Measurements from ENCODE around the gene HJV.

Gene HJV

DNA sequence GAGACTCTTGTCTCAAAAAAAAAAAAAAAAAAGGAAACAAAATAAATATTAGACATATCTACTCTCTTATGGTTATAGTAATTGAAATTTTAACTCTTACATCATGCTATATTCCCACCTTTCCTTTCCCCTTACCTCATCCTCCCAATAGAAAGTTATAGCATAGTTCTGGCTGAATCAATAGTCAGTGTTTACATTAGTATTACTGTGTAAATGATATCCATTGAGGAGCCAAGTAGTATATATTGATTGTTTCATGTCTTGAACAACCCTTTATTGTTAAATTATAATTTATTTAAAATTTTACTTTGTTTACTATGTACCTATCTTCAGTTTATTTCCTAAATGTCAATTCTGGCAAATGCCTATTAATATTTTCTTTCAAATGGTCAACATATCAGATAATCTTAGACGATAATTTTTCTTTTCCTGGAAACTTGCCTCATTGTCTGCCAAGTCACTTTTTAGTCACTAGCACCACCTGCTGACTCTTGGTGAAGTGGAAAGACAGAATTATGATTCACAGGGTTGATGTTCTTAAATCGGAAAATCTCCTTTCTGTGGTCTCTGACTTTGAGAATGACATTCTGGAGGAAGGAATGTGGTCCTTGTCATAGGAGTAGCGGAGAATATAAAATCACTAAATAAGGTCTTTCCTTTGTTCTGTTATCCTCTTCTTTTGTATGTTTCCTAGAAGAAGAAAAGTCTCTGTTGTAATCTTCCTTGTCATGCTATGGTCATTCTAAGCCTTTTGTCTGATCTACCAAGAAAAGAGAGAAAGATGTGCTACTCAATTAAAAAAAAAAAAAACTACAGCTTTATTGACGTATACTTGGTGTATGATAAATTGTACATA, 8.6 kb downstream of the HJV start:
- no peak for DNase-seq (ENCODE audit: extremely low read depth, low read depth)
- peak; percentile 79 for TF ChIP-seq CTCF (IDR thresholded peaks at IDR 0.05; ENCODE audit: low read depth, low read length)

GRCh38 chr1:146010126-146010738, 11.3 kb downstream of the HJV start:
- TF ChIP-seq CTCF (IDR thresholded peaks at IDR 0.05; ENCODE audit: low read depth, low read length), result no peak
- DNase-seq (ENCODE audit: extremely low read depth, low read depth), result no peak

DNA sequence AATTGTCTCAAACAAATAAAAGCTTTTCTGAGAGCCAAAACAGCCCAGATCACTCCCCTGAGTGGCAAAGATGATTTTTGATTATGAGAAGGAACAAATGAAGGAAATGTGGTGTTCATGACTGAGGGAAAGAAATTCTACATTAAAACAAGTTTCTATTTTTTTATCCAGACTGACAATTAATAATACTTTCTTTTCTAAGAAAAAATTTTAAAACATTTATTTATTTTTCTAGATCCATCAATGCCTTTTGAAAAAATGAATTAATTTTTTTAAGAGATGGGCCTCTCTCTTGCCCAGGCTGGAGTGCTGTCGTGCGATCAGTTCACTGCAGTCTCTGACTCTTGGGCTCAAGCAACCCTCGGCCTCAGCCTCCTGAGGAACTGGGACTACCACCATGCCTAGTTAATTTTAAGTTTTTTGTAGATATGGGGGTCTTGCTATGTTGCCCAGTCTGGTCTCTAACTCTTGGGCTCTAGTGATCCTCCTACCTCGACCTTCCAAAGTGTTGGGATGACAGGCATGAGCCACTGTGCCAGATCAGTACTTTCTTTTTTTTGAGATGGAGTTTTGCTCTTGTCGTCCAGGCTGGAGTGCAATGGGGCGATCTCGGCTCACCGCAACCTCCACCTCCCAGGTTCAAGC, 13.9 kb downstream of the HJV start:
- TF ChIP-seq CTCF (IDR thresholded peaks at IDR 0.05; ENCODE audit: low read depth, low read length), result no peak

GRCh38 chr1:146001709-146002108, 19.8 kb downstream of the HJV start:
- no peak for TF ChIP-seq CTCF (IDR thresholded peaks at IDR 0.05; ENCODE audit: low read depth, low read length)
- no peak for DNase-seq (ENCODE audit: extremely low read depth, low read depth)

More for the DNA sequence above, 13.9 kb downstream of the HJV start:
- no peak for DNase-seq (ENCODE audit: extremely low read depth, low read depth)

GRCh38 chr1:145999321-146000024, 22.1 kb downstream of the HJV start:
- no peak for DNase-seq (ENCODE audit: extremely low read depth, low read depth)

GRCh38 chr1:145997718-145998023, 23.9 kb downstream of the HJV start:
- DNase-seq (ENCODE audit: extremely low read depth, low read depth), result no peak
- TF ChIP-seq CTCF (IDR thresholded peaks at IDR 0.05; ENCODE audit: low read depth, low read length), result no peak

More at GRCh38 chr1:145999321-146000024, 22.1 kb downstream of the HJV start:
- no peak for TF ChIP-seq CTCF (IDR thresholded peaks at IDR 0.05; ENCODE audit: low read depth, low read length)

All from AG09319 (cell line).